T-helper 1 cell treated with Interleukin-12 subunit alpha and Interleukin-12 subunit beta and Interleukin-4 antibody, amounts not matched to agents 30 ng/mL and 1 ng/mL, for 36 hours (primary cell): ENCODE measurements around the gene MAP3K20. TPM values are rescaled to one million over a fixed set of nuclear protein-coding genes. Genes with fewer than 3 reads are reported as not detected.
"Not testable (repeated sequence)": the region's sequence is repeated elsewhere in the genome, so short reads cannot be mapped to it uniquely, and the experiment has no call there.

Experiments used
- intact Hi-C: fragments of 100-400 bp; cut with micrococcal nuclease; formaldehyde crosslinking; loops from one replicate; pipeline ENCODE4 v1.15.1; 2024
- total RNA-seq: library from RNA; stranded (reverse); gene quantifications from 2 replicates; pipeline ENCODE4 v1.2.3, GENCODE V29; 2022

Gene MAP3K20
- total RNA-seq, 1 donor from 2014 or later = 16.8 TPM

DNA sequence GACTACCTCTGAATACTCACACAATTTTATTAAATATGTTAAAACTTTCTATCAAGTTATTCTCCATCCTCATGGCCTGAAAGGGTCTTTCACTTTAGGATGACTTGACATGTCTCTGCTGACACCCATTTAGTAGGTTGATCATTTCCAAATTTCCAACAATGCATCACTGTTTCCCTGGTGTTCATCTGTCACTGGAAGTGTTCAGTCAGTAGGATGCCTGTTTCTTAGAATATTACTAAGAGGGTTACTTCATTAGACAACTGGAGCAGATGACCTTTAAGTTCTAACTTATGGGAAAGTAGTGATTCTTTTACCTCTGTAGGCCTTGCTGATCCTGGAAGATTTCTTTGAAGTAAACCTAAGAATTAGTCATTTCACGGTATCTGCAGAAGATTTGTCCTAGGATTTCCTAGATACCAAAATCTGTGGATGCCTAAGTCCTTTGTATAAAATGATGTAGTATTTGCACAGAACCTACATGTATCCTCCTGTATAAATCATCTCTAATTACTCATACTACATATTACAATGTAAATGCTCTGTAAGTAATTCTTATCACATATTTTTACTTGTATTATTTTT, 77.7 kb downstream of the MAP3K20 start:
- intact Hi-C loops = loop anchor here (5.0 kb wide), 1 partner anchor 809 kb away; no protein-coding TSS in a partner anchor

DNA sequence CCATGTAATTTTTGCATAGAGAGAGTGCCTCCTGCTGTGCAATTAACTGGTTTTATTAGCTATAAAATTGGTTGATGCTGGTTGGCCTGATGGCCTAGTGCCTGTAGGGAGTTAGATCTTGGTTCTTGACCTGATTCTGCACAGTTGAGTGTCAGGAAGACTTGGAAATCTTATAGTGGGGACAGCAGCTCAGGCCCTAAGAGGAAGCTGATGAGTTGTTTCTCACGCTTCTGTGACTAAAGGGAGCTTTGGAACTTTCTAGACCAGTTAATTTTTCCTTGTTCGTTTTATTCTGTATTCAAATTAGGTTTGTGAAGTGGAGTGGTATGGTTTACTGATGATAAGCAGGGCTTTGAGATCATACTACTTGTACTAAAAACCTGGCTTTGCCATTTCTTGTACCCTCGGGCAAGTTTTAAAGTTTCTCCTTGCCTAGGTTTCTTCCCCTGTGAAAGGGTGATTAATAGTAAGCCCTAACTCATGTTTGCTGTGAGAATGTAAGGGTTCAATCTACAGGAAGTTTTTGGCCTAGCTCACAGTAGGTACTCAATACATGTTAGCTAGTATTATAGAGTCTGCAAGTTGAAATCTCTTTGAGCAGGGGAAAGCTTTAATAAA, 82.1 kb downstream of the MAP3K20 start:
- intact Hi-C loops = no loop called here

DNA sequence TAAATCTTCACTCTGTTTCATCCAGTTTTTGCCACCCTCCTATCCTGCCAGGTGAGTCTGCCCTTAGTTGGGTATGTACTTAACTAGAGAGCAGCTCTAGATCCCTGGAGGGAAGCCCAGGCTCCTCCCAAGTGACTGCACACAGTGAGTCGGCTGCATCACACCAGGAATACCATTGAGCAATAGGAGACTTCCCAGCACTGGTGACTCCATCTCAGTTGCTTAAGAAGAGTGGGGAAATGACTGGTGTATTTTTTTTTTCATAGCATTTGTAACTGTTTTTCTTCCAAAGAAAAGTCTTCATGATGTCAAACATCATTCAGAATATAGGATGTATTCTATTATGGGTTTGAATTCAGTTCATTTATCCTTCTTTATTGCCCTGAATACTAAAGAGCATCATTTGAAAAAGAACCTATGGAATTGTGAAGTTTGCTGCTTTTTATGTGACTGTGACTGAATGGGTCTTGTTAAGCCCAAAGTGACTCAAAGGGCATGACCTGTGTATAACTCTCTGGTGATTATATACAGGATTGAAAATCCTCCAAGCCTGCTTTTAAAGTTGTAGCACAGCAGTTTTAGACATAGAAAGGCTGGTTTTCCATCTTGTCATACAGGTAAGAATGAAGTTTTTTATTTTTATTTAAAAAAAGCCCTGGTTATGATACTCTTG, 84.3 kb downstream of the MAP3K20 start:
- intact Hi-C loops = no loop called here

DNA sequence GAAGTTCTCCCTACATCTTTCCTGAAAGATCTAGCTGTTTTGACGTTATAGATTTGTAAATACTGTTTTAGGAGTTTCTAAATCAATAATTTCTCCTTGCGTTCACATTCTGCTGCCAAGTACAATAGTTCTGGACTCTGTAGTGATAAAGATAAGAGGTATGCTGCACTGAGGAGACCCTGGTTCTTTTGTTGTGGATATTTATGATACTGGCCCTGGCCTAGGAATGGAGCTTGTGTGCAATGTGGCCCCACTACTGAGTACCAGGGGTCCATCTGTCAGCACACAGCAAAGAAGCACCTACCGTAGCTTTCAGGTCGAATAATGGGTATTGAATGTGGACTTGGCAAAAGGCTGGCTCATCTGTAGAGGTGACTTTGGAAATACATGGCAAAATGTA, 85.0 kb downstream of the MAP3K20 start:
- intact Hi-C loops = no loop called here

DNA sequence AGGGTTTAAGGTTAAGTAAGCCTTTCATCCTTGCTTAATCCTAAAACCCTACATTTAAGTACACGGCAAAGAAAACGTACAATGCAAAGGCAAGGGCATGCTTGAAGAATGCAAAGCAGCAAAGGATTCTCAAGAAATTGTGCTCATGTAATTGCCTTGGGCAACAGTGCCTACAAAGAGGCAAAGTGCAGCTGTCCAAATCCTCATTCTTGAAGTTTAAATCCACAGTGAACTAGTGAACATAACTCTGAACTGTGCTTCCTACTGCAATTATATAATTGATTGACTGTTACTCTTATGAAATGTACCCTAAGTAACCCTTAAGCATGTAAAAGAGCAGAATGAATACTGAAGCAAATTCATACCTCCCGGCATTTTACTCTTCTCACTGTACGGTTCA, 85.4 kb downstream of the MAP3K20 start:
- intact Hi-C loops = no loop called here

DNA sequence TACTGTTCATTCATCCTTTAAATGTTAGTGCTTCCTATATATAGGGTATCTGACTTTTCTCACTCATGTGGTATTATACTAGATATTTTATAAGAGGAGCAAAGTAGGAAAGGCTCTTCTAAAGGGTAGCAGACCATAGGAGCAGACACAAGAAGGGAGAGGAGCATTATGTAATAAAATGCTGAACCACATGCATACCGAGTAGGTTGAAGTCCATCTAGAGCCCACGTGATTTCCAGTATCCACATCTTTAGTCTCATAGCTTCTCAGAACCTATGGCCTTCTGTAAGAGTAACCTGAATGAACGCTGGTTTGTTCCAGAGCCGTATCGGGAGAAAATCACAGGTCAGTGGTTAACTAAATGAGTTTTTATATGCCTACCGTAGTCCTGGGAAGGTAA, 85.9 kb downstream of the MAP3K20 start:
- intact Hi-C loops = no loop called here

DNA sequence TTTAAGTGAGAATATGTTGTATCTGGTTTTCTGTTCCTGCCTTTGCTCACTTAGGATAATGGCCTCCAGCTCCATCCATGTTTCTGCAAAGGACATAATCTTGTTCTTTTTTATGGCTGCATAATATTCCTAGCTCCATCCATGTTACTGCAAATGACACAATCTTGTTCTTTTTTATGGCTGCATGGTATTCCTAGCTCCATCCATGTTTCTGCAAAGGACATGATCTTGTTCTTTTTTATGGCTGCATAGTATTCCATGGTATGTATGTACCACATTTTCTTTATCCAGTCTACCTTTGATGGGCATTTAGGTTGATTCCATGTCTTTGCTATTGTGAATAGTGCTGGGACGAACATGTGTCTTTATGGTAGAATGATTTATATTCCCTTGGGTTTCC, 87.7 kb downstream of the MAP3K20 start:
- intact Hi-C loops = not testable (repeated sequence)

DNA sequence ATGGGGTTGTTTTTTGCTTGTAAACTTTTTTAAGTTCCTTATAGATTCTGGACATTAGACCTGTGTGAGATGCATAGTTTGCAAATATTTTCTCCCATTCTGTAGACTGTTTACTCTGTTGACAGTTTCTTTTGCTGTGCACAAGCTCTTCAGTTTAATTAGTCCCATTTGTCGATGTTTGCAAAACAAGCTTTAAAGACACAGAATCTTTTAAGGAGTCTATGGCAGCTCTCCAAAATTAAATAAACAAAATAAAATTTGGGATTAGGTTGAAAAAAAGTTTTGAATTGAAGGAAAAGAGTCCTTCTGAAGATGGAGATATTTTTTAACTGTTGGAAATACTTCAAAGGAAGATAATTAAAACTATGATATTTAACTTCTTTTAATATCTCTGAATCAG, 88.8 kb downstream of the MAP3K20 start:
- intact Hi-C loops = no loop called here

DNA sequence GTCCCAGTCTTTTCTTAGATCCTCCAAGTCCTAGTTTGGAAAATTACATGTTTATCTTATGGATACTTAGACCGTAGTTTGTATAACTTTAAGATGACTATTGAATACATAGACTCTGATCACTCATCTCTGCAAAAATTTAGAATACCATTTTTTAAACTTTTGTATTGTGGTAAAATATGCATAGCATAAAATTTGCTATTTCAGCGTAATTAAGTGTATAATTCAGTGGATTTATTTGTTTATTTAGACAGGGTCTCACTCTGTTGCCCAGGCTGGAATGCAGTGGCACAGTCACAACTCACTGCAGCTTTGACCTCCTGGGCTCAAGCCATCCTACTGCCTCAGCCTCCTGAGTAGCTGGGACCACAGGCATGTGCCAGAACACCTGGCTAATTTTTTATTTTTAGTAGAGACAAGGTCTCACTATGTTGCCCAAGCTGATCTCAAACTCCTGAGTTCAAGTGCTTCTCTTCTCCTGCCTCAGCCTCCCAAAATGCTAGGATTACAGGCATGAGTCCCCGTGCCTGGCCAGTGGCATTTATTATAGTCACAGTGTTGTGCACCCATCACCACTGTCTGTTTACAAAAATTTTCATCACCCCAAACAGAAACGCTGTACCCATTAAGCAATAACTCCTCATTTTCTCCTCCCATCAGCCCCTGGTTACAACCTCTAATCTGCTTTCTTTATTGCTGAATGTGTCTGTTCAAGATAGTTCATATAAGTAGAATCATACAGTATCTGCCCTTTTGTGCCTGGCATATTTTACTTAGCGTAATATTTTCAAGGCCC, 90.0 kb downstream of the MAP3K20 start:
- intact Hi-C loops = no loop called here

DNA sequence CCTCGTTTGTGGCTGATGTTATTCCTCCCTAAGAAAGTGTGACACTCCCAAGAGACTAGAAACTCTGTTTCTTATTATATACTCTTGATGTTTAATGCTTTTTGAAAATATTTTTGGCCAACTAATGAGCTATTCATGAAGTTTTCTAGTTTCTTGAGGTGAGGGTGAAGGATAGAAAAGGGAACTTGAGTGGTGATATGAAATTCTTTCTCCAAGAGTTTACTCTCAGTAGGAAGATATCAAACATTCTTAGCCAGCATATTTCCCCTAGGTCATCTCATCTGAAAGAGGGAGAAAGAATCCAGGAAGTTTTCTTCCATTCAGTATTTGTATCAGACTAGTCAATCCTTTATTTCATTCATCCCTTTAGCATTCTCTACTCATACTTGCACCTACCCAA, 95.7 kb downstream of the MAP3K20 start:
- intact Hi-C loops = no loop called here

DNA sequence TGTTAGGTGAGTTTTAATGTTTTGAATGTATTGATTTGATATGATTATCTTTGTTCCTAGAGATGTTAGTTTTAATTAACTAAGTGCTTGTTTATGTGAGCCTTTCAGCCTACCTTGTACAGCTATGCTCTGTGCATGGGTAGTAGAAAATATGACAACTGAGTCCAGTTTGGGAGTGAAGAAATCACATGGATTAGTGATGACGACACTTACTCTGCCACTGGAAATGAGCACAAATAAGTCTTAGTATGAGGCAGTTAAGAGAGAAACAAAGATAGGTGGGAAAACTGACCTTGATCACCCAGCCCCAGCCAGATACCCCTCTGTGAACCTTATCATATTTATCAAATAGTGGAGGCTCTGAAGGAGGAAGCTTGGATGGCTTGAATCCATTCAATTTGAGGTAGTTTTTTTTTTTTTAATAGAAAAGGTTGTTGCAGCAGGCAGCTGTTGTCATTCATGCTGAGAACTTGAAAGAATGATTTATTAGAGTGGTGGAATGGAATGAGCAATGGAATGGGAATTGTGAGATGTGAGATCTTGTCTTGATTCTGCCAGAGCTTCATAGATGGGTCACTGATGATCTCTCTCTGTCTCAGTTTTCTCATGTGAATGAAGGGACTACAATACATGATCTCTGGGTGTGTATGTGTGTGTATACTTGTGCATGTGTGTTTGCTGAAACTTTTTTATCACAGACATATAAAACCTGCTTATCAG, 96.4 kb downstream of the MAP3K20 start:
- intact Hi-C loops = no loop called here

DNA sequence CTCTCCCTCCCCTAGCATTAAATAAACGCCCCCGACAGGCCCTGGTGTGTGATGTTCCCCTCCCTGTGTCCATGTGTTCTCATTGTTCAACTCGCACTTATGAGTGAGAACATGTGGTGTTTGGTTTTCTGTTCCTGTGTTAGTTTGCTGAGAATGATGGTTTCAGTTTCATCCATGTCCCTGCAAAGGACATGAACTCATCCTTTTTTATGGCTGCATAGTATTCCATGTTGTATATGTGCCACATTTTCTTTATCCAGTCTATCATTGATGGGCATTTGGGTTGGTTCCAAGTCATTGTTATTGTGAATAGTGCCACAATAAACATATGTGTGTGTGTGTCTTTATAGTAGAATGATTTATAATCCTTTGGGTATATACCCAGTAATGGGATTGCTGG, 98.7 kb downstream of the MAP3K20 start:
- intact Hi-C loops = not testable (repeated sequence)

DNA sequence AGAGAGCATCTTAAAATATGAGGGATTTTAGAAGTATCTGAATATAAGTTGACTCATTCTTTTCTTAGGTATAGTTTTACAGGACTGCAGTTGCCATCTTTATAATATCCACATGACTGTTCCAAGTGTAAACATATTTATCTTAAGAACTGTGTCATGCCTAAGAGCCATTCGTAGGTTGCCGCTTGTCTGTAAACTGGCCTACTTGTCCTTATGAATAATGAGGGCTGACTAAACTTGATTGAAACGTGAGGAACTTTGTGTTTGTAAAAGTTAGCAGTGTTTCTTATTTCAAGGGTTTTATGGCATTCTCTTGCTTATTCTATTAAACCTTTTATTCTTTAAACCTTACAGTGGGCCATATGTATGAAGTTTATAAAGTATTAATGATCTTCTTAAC, 99.6 kb downstream of the MAP3K20 start:
- intact Hi-C loops = no loop called here

DNA sequence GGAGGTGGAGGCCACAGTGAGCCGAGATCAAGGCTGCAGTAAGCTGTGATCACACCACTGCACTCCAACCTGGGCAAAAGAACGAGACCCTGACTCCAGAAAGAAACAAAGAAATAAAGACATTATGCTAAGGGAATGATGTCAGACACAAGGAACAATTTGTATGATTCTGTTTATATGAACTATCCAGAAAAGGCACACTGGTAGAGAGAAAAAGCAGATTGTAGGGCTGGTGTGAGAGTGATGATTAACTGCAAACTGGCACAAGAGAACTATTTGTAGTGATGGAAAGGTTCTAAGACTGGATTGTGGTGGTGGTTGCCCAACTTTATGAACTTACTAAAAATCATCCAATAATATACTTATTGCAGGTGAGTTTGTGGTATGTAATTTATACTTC, 106.3 kb downstream of the MAP3K20 start:
- intact Hi-C loops = no loop called here

DNA sequence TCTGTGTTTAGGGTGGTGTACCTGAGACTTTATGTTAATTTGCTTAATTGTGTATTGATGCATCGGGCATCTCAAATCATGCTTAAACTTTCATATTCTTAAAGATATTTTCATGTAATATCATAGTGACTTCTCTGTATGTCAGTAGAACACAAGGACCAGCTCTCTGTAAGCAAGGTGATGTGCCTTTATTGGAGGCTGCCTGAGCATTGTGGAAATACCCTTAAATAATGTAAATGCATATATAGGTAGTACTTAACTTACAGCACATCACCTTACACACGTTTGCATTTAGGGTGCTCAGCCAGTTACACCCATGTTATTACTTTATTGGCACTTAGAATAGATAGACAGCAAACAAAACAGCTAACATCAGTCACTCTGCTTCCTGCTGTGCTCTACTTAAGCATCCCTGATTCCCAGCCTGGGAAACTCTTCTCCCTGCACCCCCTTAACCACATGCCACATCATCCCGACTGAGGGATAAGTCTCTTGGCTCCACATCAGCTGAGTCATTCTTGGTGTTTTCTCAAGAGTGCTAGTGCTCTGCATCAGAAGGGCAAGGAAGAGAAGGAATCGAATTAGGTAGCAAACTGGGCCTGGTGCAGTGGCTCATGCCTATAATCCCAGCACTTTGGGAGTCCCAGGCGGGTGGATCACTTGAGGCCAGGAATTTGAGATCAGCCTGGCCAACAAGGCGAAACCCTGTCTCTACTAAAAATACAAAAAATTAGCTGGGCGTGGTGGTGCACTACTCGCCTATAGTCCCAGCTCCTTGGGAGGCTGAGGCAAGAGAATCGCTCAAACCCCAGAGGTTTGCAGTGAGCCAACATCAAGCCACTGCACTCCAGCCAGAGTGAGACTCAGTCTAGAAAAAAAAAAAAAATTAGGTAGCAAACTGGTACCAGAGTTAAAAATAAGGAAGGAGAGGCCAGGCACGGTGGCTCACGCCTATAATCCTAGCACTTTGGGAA, 108.7 kb downstream of the MAP3K20 start:
- intact Hi-C loops = no loop called here

DNA sequence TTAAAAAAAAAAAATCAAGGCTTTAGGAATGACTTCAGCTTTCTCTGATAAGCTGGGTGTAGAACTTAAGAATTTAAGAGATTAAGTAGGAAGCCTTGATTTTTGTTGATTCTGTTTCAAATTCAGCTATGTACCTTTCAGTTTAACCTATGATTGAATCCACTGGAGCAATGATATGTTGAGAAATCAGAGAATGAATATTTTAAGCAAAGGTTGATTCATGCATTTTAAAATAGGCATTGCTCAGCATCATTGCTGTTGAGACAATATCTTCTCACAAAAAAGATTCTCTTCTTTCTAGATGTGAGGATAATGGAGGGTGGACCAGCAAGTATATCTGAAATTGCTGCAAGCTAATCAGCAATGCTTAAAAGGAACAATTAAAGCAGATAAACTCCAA, 109.8 kb downstream of the MAP3K20 start:
- intact Hi-C loops = no loop called here

DNA sequence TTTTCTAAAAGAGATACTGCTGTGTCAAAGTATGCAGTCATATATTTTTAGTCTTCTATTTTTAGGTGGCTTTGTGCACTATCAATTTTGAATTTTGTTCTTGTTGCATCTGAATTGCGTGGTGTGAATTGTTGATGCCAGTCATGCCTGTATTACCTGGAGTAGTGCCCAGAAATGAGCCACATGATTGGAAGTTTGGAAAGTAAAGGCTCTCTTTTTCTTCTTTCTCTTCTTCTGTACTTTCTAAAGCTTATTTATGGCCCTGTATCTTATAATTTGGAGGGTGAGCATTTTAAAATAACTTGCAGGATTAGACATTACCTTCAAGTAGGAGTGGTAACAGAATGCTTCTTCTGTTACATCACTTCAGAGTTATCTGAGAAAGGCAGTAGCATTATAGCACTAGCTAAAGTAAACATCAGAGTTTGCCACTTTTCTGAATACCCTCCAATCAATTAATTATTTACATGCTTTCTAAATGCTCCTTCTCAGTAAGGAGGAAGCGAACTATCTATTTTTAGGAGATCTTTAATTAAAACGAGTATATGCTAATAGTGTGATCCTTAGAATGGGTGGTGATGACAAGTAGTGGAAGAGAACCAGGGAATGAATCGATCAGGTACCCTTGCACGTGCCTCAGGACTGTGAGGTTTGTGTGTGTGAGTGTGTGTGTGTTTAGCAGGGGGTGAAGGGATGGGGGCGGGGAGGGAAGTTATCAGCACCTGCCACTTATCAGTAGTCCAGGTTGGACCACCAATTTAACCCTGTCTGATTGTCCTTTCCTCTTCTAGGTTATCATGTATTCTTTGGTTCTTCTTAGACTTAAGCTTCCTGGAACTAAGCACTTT, 112.5 kb downstream of the MAP3K20 start:
- intact Hi-C loops = no loop called here

DNA sequence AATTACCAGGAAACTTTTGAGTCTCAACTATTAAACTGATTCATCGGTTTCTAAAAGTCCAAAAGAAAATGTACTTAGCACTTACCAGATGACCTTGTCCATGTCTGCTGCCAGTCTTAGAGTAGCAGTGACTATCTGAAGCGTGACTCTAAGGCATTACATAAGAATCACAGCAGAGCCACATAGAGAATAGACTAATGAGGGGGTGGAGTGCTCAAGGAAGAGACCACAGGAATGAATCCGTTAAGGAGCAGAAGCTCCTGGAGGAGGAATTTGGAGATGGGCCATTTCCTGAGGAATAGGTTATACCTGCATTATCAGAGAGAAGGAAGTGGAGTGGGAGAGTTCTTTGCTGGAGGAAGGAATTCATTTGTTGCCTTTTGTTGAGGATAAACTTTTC, 116.0 kb downstream of the MAP3K20 start:
- intact Hi-C loops = no loop called here

DNA sequence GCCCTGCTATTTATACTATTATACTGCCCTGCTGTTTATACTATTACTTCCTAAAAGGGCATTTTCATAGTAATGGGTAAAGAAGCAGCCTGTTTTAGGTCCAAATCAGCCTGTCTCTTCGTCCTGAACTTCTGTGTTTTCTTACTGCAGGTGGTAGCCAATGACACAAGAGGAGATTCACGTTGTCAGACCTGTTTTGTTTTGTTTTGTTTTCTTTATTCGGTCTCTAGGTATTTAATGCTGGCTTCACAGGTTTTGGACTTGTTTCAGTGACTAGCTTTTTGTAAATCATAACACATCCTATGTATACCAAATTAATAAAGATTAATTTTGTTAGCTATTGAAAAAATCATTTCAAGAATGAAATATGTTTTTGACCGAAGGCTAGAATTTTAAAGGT, 116.4 kb downstream of the MAP3K20 start:
- intact Hi-C loops = no loop called here
